Brain microvascular endothelial cell (primary cell): Measurements from ENCODE around the gene NEAT1.
A peak's percentile ranks its signal among the peaks of the same experiment; 100 is the strongest.
"Not testable (repeated sequence)": the region's sequence is repeated elsewhere in the genome, so short reads cannot be mapped to it uniquely, and the experiment has no call there.

Experiments
- DNase-seq: peaks from one replicate; pipeline ENCODE4 v3.0.0-alpha.2; 2020
- H3K27ac ChIP-seq: fragments of 250-450 bp; sonication (Bioruptor Pico); 2 replicates; pipeline ENCODE4 v1.5.1; 2020; ENCODE audit warnings: mild to moderate bottlenecking, moderate library complexity
- H3K27me3 ChIP-seq: fragments of 250-450 bp; sonication (Bioruptor Pico); replicated peaks from 2 replicates; pipeline ENCODE4 v1.5.1; 2020; ENCODE audit warnings: mild to moderate bottlenecking
- H3K36me3 ChIP-seq: fragments of 250-450 bp; sonication (Bioruptor Pico); replicated peaks from 2 replicates; pipeline ENCODE4 v1.5.1; 2020; ENCODE audit warnings: mild to moderate bottlenecking
- H3K4me3 ChIP-seq: 2 replicates; pipeline ENCODE4 v1.5.1; 2011; ENCODE audit warnings: low read depth, mild to moderate bottlenecking, control low read depth, low read length, moderate library complexity
- in situ Hi-C: cut with HindIII; loops from 2 replicates; pipeline ENCODE4 v1.10.0; 2017; ENCODE audit warnings: low sequenced_read_pairs, low pct_ligation_motif_present
- TF ChIP-seq, protein P1 (sequence below): IDR thresholded peaks from 2 replicates; pipeline ENCODE4 v1.5.1; 2011; ENCODE audit warnings: low read depth, mild to moderate bottlenecking, moderate library complexity, low read length, control low read depth, inconsistent platforms; ENCODE audit errors: missing control alignments

The NEAT1 gene

DNA sequence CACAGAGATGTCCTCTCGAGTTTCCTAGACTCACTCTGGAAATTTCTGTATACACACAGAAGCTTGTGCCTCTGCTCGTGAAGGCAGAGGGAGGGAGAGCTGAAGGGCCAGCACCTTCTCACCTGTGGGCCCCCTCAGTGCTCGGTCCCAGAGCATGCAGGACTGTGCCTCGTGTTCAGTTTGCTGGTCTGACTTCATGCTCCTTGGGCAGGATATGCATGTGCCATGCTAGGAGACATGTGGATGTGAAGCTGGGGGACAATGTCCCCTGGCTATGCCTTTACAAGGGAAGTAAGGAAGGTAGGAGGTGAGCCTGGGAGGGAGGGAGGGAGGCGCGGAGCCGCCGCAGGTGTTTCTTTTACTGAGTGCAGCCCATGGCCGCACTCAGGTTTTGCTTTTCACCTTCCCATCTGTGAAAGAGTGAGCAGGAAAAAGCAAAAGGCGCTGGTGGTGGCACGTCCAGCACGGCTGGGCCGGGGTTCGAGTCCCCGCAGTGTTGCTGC, 22.6 kb downstream of the NEAT1 start:
- Histone ChIP-seq H3K27me3 (no peaks in the 10 kb centered on the region), H3K27ac (no peak overlapping the region), H3K4me3 (no peak overlapping the region), H3K36me3 (peaks cover 43% of the 10 kb centered on the region)
- TF ChIP-seq, protein P1, sequence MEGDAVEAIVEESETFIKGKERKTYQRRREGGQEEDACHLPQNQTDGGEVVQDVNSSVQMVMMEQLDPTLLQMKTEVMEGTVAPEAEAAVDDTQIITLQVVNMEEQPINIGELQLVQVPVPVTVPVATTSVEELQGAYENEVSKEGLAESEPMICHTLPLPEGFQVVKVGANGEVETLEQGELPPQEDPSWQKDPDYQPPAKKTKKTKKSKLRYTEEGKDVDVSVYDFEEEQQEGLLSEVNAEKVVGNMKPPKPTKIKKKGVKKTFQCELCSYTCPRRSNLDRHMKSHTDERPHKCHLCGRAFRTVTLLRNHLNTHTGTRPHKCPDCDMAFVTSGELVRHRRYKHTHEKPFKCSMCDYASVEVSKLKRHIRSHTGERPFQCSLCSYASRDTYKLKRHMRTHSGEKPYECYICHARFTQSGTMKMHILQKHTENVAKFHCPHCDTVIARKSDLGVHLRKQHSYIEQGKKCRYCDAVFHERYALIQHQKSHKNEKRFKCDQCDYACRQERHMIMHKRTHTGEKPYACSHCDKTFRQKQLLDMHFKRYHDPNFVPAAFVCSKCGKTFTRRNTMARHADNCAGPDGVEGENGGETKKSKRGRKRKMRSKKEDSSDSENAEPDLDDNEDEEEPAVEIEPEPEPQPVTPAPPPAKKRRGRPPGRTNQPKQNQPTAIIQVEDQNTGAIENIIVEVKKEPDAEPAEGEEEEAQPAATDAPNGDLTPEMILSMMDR: no peak
- in situ Hi-C loops: no loop called here
- peak; percentile 48 for DNase-seq

DNA sequence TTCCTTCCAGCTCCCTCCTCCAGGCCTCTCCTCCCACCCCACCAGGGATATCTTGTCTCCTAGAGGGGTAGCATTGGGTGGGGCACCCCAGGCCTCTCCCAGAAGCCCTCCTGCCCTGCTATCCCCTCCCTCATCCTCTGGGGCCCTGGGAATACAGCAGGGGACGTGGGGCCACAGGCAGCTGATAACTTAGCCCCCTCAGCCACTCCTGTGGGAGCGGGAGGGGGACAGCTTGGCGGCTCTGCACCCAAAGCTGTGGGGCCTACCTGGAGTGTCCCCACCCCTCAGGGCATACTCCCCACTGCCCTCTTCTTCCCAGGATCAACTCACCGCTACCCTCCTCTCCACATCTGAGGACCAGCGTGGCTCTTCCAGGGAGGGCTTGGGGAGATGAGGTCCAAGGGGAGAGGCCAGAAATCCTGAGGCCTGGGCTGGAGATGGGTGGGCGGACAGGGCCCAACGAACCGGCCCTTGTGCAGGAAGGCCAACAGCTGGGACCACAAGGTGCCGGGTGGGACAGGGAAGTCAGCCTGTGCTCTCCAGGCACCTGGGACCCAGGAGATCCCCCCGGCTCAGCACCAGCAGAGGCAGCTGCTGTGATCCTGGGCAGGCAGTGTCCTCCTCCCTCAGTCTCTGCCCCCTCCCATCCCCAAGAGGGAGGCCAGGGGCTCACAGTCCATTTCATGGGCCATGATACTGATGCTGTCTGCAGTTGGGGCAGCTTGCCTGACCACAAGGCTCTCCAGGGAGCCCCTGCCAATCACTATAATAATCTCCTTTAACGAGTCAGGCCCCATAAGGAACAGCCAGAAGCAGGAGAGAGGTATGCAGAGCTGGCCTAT, 23.2 kb downstream of the NEAT1 start:
- peak; percentile 52 for DNase-seq
- H3K27me3 ChIP-seq: no peaks in the 10 kb centered on the region
- TF ChIP-seq, protein P1: no peak
- no peak overlapping the region for H3K27ac ChIP-seq
- H3K4me3 ChIP-seq: no peak overlapping the region
- in situ Hi-C loops: no loop called here
- H3K36me3 ChIP-seq: peaks cover 43% of the 10 kb centered on the region

DNA sequence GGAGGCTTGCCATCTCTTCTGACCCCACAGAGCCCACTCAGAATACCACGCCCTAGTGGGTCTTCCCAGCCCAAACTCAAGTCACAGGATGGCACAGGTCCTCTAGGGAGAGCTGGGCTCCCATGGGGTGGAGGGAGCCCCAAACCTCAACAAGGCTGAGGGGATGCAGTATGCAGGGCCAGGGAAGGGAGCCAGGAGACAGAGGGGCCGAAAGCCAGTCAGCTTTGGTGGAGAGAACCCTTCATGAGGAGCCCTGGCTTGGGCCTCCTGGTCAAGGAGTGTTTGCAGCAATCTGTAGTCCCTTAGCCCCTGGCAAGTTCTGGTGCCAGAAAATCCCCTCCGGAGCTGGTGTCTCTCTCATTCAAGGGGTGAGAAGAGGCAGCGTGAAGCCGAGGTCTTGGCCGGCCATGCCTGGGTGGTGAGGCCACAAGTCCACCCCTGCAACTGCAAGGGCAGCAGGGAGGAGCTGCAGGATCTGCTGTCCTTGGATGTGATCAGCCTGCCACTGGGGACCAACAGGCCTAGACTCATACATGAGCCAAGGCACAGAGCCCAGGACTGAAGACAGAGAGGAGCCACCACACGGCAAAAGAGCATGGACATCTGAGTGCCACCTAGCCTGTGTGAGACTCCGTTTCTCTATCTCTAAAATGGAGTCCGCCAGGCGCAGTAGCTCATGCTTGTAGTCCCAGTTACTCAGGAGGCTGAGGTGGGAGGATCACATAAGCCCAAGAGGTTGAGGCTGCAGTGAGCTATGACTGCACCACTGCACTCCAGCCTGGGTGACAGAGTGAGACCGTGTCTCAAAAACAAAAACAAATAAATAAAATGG, 24.1 kb downstream of the NEAT1 start:
- Histone ChIP-seq H3K4me3 (no peak overlapping the region), H3K27ac (no peak overlapping the region), H3K27me3 (no peaks in the 10 kb centered on the region), H3K36me3 (peaks cover 43% of the 10 kb centered on the region)
- TF ChIP-seq, protein P1: no peak
- in situ Hi-C loops: no loop called here
- DNase-seq: peak; percentile 59

DNA sequence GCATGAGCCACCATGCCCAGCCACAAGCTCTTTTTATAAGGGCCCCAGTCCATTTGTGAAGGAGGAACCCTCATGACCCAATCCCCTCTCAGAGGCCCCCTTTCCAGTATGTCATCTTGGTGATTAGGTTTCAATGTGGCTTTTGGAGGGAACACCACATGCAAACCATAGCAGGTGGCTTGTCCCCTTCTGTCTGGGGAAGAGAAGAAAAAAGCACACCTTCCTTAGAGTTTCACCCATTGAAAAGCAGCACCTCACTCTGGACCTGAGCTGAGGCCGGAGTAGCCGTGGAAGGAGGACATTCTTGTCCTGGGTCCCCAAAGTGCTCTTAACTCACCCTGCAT, 25.4 kb downstream of the NEAT1 start:
- Histone ChIP-seq H3K27ac (peak overlapping the region; percentile 0), H3K36me3 (peaks cover 30% of the 10 kb centered on the region), H3K4me3 (no peak overlapping the region), H3K27me3 (no peaks in the 10 kb centered on the region)
- in situ Hi-C loops: no loop called here
- DNase-seq: no peak
- TF ChIP-seq, protein P1: no peak

DNA sequence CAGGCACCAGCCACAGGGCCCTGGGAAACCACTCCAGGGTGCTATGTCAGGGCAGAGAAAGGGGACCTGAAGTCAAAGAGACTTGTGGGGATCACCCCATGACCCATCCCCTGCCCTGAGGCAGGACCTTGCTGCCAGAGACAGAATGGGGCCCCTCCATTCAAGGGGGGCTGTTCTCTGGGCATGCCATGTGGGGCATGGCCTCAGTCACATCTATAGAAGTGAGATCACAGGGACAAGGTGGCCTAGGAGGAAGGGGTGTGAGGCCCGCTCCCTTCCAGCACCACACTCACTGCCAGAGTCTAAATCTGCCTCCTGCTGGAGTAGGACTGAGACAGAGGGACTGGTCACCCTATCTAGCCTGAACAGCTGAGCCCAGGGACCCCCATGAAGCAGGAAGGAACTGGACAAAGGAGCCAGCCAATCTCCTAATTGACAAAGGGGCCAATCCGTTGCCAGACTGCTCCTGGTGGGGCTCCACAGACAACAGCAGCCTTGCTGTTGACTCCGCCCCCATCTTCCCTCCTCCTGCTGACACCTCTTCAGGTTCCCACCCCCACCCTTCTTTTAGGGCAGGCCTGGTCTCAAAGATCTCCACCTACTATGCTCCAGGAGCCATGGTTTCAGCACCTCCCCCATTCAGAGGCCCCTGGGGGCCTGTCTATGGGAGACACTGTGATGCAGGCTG, 26.0 kb downstream of the NEAT1 start:
- H3K27me3 ChIP-seq: no peaks in the 10 kb centered on the region
- DNase-seq: peak; percentile 63
- peaks cover 25% of the 10 kb centered on the region for H3K36me3 ChIP-seq
- peak overlapping the region; percentile 0 for H3K27ac ChIP-seq
- H3K4me3 ChIP-seq: no peak overlapping the region
- in situ Hi-C loops: no loop called here
- TF ChIP-seq, protein P1: no peak

DNA sequence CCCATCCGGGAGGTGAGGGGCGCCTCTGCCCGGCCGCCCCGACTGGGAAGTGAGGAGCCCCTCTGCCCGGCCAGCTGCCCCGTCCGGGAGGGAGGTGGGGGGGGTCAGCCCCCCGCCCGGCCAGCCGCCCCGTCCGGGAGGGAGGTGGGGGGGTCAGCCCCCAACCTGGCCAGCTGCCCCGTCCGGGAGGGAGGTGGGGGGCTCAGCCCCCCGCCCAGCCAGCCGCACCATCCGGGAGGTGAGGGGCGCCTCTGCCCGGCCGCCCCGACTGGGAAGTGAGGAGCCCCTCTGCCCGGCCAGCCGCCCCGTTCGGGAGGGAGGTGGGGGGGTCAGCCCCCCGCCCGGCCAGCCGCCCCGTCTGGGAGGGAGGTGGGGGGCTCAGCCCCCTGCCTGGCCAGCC, 28.7 kb downstream of the NEAT1 start:
- H3K36me3 ChIP-seq, in situ Hi-C loops, H3K27me3 ChIP-seq, H3K27ac ChIP-seq, DNase-seq, H3K4me3 ChIP-seq: not testable (repeated sequence)

DNA sequence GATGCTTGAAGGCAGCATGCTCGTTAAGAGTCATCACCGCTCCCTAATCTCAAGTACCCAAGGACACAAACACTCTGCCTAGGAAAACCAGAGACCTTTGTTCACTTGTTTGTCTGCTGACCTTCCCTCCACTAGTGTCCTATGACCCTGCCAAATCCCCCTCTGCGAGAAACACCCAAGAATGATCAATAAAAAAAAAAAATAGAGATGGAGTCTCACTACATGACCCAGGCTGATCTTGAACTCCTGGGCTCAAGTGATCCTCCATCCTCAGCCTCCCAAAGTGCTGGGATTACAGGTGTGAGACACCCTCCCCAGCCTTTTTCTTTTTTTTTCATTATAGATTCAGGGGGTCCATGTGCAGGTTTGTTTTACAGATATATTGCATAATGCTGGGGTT, 29.7 kb downstream of the NEAT1 start:
- in situ Hi-C loops, DNase-seq, H3K27me3 ChIP-seq, H3K4me3 ChIP-seq, H3K27ac ChIP-seq, H3K36me3 ChIP-seq: not testable (repeated sequence)
